H1 (cell line): Measurements from ENCODE around the gene TRIM15. TPM values are rescaled to one million over a fixed set of nuclear protein-coding genes. Genes with fewer than 3 reads are reported as not detected.
A peak's percentile ranks its signal among the peaks of the same experiment; 100 is the strongest.

Experiments used
- CTCF ChIA-PET: fragments of 300-600 bp; sonication (Branson Sonifier 250); formaldehyde crosslinking; loops from one replicate; lab custom pipeline; 2021; ENCODE audit not compliant: partially characterized antibody; lab: Charles Lee
- POLR2A ChIA-PET: fragments of 300-600 bp; sonication (Branson Sonifier 250); formaldehyde crosslinking; loops from one replicate; lab custom pipeline; 2021; ENCODE audit warnings: inconsistent platforms; ENCODE audit not compliant: partially characterized antibody; lab: Charles Lee
- DNase-seq, 2 experiments: peaks; one replicate each; pipeline versions ENCODE4 v3.0.0 to v3.0.0-alpha.2; 2010 to 2022; ENCODE audit warnings: low spot score in 2 of 2, low read depth in 1 of 2, mixed read lengths in 1 of 2
- FAIRE-seq: peaks from 2 replicates; lab custom pipeline; 2011; peaks lifted over from hg19 to GRCh38; lab: Jason Lieb, UNC
- H2AFZ ChIP-seq: 2 replicates; pipeline ENCODE4 v1.8.1; 2012; ENCODE audit warnings: low read length, inconsistent platforms
- H2AK5ac ChIP-seq: 2 replicates; pipeline ENCODE4 v1.6.1; 2013; ENCODE audit warnings: low read depth, low read length
- H2BK120ac ChIP-seq: replicated peaks from 2 replicates; pipeline ENCODE3; 2013; ENCODE audit warnings: low read depth, low read length, inconsistent platforms
- H2BK12ac ChIP-seq: 2 replicates; pipeline ENCODE4 v1.6.1; 2013; ENCODE audit warnings: low read depth, low read length
- H2BK15ac ChIP-seq: 2 replicates; pipeline ENCODE4 v1.6.1; 2013; ENCODE audit warnings: low read length
- H2BK20ac ChIP-seq: 2 replicates; pipeline ENCODE4 v1.6.1; 2013; ENCODE audit warnings: low read length
- H2BK5ac ChIP-seq: 2 replicates; pipeline ENCODE4 v1.6.1; 2013; ENCODE audit warnings: low read depth, low read length
- H3K14ac ChIP-seq: 2 replicates; pipeline ENCODE4 v1.6.1; 2013; ENCODE audit warnings: inconsistent platforms; ENCODE audit not compliant: insufficient read length
- H3K18ac ChIP-seq: 2 replicates; pipeline ENCODE4 v1.6.1; 2013; ENCODE audit warnings: low read length; ENCODE audit errors: extremely low read depth
- H3K23ac ChIP-seq: 2 replicates; pipeline ENCODE4 v1.6.1; 2013; ENCODE audit warnings: inconsistent platforms; ENCODE audit not compliant: insufficient read length
- H3K23me2 ChIP-seq: 2 replicates; pipeline ENCODE4 v1.6.1; 2013; ENCODE audit warnings: low read depth, low read length
- H3K27ac ChIP-seq: 2 replicates; pipeline ENCODE4 v1.6.1; 2011; ENCODE audit warnings: low read depth, low read length, inconsistent platforms
- H3K27me3 ChIP-seq, 4 experiments: replicated peaks in 1 of 4; 1 replicate in 1 of 4; 2 replicates in 3 of 4; pipeline versions ENCODE4 v1.6.1 to v1.8.1; 2011 to 2013; ENCODE audit warnings: low read length in 3 of 4, mild to moderate bottlenecking in 3 of 4, inconsistent platforms in 2 of 4, mixed read lengths in 2 of 4, moderate library complexity in 1 of 4; ENCODE audit not compliant: control insufficient read depth in 3 of 4, insufficient read depth in 3 of 4; ENCODE audit errors: extremely low read depth in 1 of 4
- H3K36me3 ChIP-seq, 4 experiments: 2 replicates each; pipeline versions ENCODE4 v1.6.1 to v1.8.1; 2011 to 2013; ENCODE audit warnings: mild to moderate bottlenecking in 4 of 4, low read length in 3 of 4, moderate library complexity in 2 of 4, control low read depth in 1 of 4, inconsistent platforms in 1 of 4; ENCODE audit not compliant: insufficient read depth in 4 of 4, control insufficient read depth in 2 of 4
- H3K4ac ChIP-seq: replicated peaks from 2 replicates; pipeline ENCODE3; 2013; ENCODE audit warnings: low read length, low read depth, mixed read lengths, inconsistent platforms; ENCODE audit not compliant: insufficient read length
- H3K4me1 ChIP-seq, 4 experiments: replicated peaks in 1 of 4; 1 replicate in 1 of 4; 2 replicates in 3 of 4; pipeline versions ENCODE4 v1.6.1 to v1.8.1; 2011 to 2013; ENCODE audit warnings: low read length in 3 of 4, inconsistent platforms in 2 of 4, mixed read lengths in 1 of 4; ENCODE audit not compliant: insufficient read depth in 4 of 4, control insufficient read depth in 3 of 4
- H3K4me2 ChIP-seq, 2 experiments: 2 replicates each; pipeline versions ENCODE4 v1.6.1 to v1.8.1; 2011 to 2013; ENCODE audit warnings: low read depth in 2 of 2, low read length in 2 of 2, control low read depth in 1 of 2, inconsistent platforms in 1 of 2, mild to moderate bottlenecking in 1 of 2; ENCODE audit not compliant: insufficient read depth in 1 of 2
- H3K4me3 ChIP-seq, 4 experiments: fragments of 200-600, 300-600 bp in 1 of 4; sonication (generic), shearing (Covaris generic), sonication (Bioruptor Twin) in 1 of 4; 2 replicates each; pipeline versions ENCODE4 v1.5.1 to v1.8.1; 2011 to 2016; ENCODE audit warnings: low read length in 4 of 4, low read depth in 3 of 4, control low read depth in 2 of 4, inconsistent platforms in 2 of 4, mild to moderate bottlenecking in 2 of 4, mixed read lengths in 1 of 4, moderate library complexity in 1 of 4; ENCODE audit not compliant: insufficient read depth in 2 of 4; ENCODE audit errors: extremely low read depth in 1 of 4
- H3K56ac ChIP-seq: replicated peaks from 2 replicates; pipeline ENCODE3; 2013; ENCODE audit warnings: low read depth, mild to moderate bottlenecking, mixed read lengths, low read length, inconsistent platforms; ENCODE audit not compliant: insufficient read length
- H3K79me1 ChIP-seq: 2 replicates; pipeline ENCODE4 v1.6.1; 2013; ENCODE audit warnings: low read depth, low read length, control low read depth
- H3K79me2 ChIP-seq, 2 experiments: 2 replicates each; pipeline versions ENCODE4 v1.6.1 to v1.8.1; 2012 to 2013; ENCODE audit warnings: low read length in 2 of 2, mild to moderate bottlenecking in 2 of 2, inconsistent platforms in 1 of 2; ENCODE audit not compliant: insufficient read depth in 2 of 2, control insufficient read depth in 1 of 2
- H3K9ac ChIP-seq, 4 experiments: replicated peaks in 1 of 4; 1 replicate in 1 of 4; 2 replicates in 3 of 4; pipeline versions ENCODE4 v1.6.1 to v1.8.1; 2011 to 2013; ENCODE audit warnings: low read depth in 3 of 4, low read length in 3 of 4, control low read depth in 2 of 4, mild to moderate bottlenecking in 2 of 4, moderate library complexity in 2 of 4, inconsistent platforms in 1 of 4; ENCODE audit errors: extremely low read depth in 1 of 4
- H3K9me3 ChIP-seq, 2 experiments: 2 replicates each; pipeline versions ENCODE4 v1.6.1 to v1.8.1; 2012 to 2013; ENCODE audit warnings: mild to moderate bottlenecking in 2 of 2, moderate library complexity in 2 of 2, control low read depth in 1 of 2, inconsistent platforms in 1 of 2, low read depth in 1 of 2, low read length in 1 of 2, mixed read lengths in 1 of 2; ENCODE audit not compliant: insufficient read depth in 2 of 2
- H4K20me1 ChIP-seq, 2 experiments: replicated peaks in 1 of 2; 2 replicates each; pipeline versions ENCODE3 to v1.8.1; 2011 to 2013; ENCODE audit warnings: inconsistent platforms in 2 of 2, low read length in 2 of 2, mild to moderate bottlenecking in 1 of 2; ENCODE audit not compliant: insufficient read depth in 2 of 2, control insufficient read depth in 1 of 2
- H4K5ac ChIP-seq: 2 replicates; pipeline ENCODE4 v1.6.1; 2013; ENCODE audit warnings: low read length, low read depth, mixed read lengths, inconsistent platforms; ENCODE audit not compliant: insufficient read length
- H4K8ac ChIP-seq: 2 replicates; pipeline ENCODE4 v1.8.0; 2013; ENCODE audit warnings: mild to moderate bottlenecking, moderate library complexity, low read length, inconsistent platforms; ENCODE audit not compliant: insufficient read depth; ENCODE audit errors: extremely low read depth
- H4K91ac ChIP-seq: replicated peaks from 2 replicates; pipeline ENCODE3; 2013; ENCODE audit warnings: low read length, mixed read lengths, inconsistent platforms; ENCODE audit not compliant: insufficient read length
- BRCA1 ChIP-seq: IDR thresholded peaks from 2 replicates; pipeline ENCODE4 v1.6.1; 2012; ENCODE audit warnings: low read depth, low read length, improper control_type of control experiment
- CTCF ChIP-seq, 3 experiments: IDR thresholded peaks; 1 replicate in 2 of 3; 2 replicates in 1 of 3; pipeline versions ENCODE4 v1.5.1 to v1.6.1; 2011; ENCODE audit warnings: low read length in 3 of 3, mild to moderate bottlenecking in 3 of 3, inconsistent platforms in 2 of 3, low read depth in 1 of 3, moderate library complexity in 1 of 3; ENCODE audit not compliant: insufficient read depth in 1 of 3; ENCODE audit errors: control extremely low read depth in 1 of 3
- SIRT6 ChIP-seq: IDR thresholded peaks from one replicate; pipeline ENCODE4 v1.7.1; 2012; ENCODE audit warnings: low read length, inconsistent platforms
- SP4 ChIP-seq: IDR thresholded peaks from 2 replicates; pipeline ENCODE4 v1.6.1; 2012; ENCODE audit warnings: low read length, inconsistent platforms
- TEAD4 ChIP-seq: IDR thresholded peaks from 2 replicates; pipeline ENCODE4 v1.6.1; 2012; ENCODE audit warnings: low read depth, low read length, inconsistent platforms, mixed read lengths
- WGBS, 2 experiments: shearing (Covaris generic) in 1 of 2; methylation state at CpG; one replicate each; pipeline versions ENCODE4 v1.1.6 to v1.1.7; 2013 to 2015; ENCODE audit warnings: low lambda C conversion rate in 2 of 2, mixed read lengths in 2 of 2, inconsistent platforms in 1 of 2, low coverage in 1 of 2, missing lambda C conversion rate in 1 of 2; ENCODE audit not compliant: insufficient replicate concordance in 2 of 2, insufficient coverage in 1 of 2, insufficient read length in 1 of 2; ENCODE audit errors: extremely low coverage in 1 of 2, missing lambda C conversion rate in 1 of 2; 5-methylcytosine and 5-hydroxymethylcytosine counted together
- polyA plus RNA-seq, 7 experiments: library from polyadenylated mRNA; depleted of rRNA in 3 of 7; stranded (reverse) in 5 of 7; unstranded in 2 of 7; fragments of >200 nt in 5 of 7; fragments of 200-250 nt in 2 of 7; gene quantifications; 1 replicate in 5 of 7; 2 replicates in 1 of 7; 4 replicates in 1 of 7; pipeline versions ENCODE4 v1.2.1 to v1.2.3, GENCODE V29; 2011 to 2013; ENCODE audit warnings: missing spikeins in 2 of 7, mixed read lengths in 2 of 7
- total RNA-seq: library from RNA; stranded (reverse); fragmentation: NEBNext Ultra II Directional; extraction: Animal tissue kit (Norgen Biotek cat#: 25700); gene quantifications from 2 replicates; pipeline ENCODE4 v1.2.1, GENCODE V29; 2021

TRIM15 gene
- total and polyA plus RNA-seq, 2 of the 8 experiments (the other 6 are each of a cell fraction or from before 2014, with no cell fraction given) = 0.18 to 0.48 TPM

DNA sequence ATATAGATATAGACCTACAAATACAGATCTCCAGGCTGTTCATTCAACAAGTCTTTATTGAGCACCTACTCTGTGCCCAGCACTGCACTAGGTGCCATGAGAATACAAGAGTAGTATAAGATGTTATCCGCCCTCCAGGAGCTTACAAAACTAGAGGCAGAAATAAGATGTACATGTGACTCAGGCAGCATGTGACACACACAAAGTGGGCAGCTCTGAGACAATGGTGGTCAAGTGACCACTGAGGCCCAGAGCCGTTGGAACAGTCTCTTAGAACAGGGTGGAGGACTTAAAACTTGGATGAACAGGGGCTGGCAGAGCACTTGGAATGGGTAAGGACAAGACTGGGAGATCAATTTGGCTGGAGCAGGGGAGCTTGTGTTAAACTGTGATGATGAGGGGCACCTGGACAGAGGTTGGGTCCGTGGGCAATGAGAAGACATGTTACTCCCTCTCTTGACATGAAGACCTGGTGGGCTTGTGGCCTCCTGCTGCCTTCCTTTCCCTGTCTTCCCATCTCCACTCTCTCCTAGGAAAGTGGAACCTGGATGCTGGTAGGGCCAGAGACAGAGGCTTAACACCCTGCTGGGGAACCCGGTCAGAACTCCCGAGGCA lies 21.2 kb downstream of the TRIM15 start:
- Histone ChIP-seq H3K4ac (no peak overlapping the region), H3K79me2 (no peaks in the 10 kb centered on the region), H4K5ac (no peak overlapping the region), H3K79me1 (no peaks in the 10 kb centered on the region), H3K14ac (no peak overlapping the region), H3K27me3 (no peaks in the 10 kb centered on the region; a peak in 1 of 7 replicates), H3K27ac (no peak overlapping the region), H2BK5ac (no peak overlapping the region), H4K91ac (no peak overlapping the region), H4K20me1 (peaks cover 0 to 3% of the 10 kb centered on the region in 2 experiments), H3K18ac (no peak overlapping the region), H2BK20ac (no peak overlapping the region), H2BK15ac (no peak overlapping the region), H3K4me2 (no peak overlapping the region), H2AK5ac (no peak overlapping the region), H3K23me2 (no peaks in the 10 kb centered on the region), H3K9me3 (peaks cover 0 to 3% of the 10 kb centered on the region in 2 experiments; a peak in 1 of 4 replicates), H3K23ac (no peak overlapping the region), H3K9ac (no peak overlapping the region; a peak in 1 of 7 replicates), H3K4me1 (no peaks in the 10 kb centered on the region)
- peak in 1 of 2 experiments; percentile 38 for DNase-seq
- WGBS, 2 experiments = 87% methylated on average over 5 of the region's 5 CpGs; no CpG with 5 or more reads in 1 of the 2 experiments
- POLR2A ChIA-PET = interaction anchor here (0.9 kb wide), 1 partner anchor 21 kb away, joined by 3 read pairs; no protein-coding TSS in a partner anchor
- FAIRE-seq = no peak
- TF ChIP-seq SP4 (no peak), SIRT6 (no peak), TEAD4 (no peak), CTCF (IDR thresholded peaks at IDR 0.05; ENCODE audit: control extremely low read depth in 1 of 3, insufficient read depth in 1 of 3, low read depth in 1 of 3, low read length in 3 of 3) (no peak), BRCA1 (no peak)
- TF ChIP-seq, all 59 proteins: peak for 0
- H3K36me3 ChIP-seq = peaks cover 2 to 29% (median 21%) of the 10 kb centered on the region in 4 experiments; a peak in 7 of 8 replicates
- H2AFZ ChIP-seq = no peak overlapping the region
- no peak overlapping the region for H4K8ac ChIP-seq
- H2BK12ac ChIP-seq = no peak overlapping the region
- no peak overlapping the region for H3K56ac ChIP-seq
- no peak overlapping the region for H2BK120ac ChIP-seq
- no peak overlapping the region for H3K4me3 ChIP-seq
- CTCF ChIA-PET = interaction anchor here (1.5 kb wide), 1 partner anchor 53 kb away, joined by 5 read pairs; no protein-coding TSS in a partner anchor
